Duodenal mucosa (tissue), 2 donors: ENCODE measurements around the gene DLG2.

Experiments used
- H3K27ac ChIP-seq: one replicate; pipeline ENCODE4 v1.7.0; 2013; ENCODE audit warnings: low read depth, low read length
- H3K27me3 ChIP-seq, 2 donors: one replicate each; pipeline ENCODE4 v1.7.0; 2013; ENCODE audit warnings: low read length in 2 of 2, control low read depth in 1 of 2; ENCODE audit not compliant: insufficient read depth in 2 of 2, control insufficient read depth in 1 of 2
- H3K36me3 ChIP-seq, 2 donors: one replicate each; pipeline ENCODE4 v1.7.0; 2013; ENCODE audit warnings: low read length in 2 of 2, control low read depth in 1 of 2; ENCODE audit not compliant: insufficient read depth in 2 of 2, control insufficient read depth in 1 of 2
- H3K4me1 ChIP-seq, 2 donors: one replicate each; pipeline ENCODE4 v1.7.0; 2013; ENCODE audit warnings: low read length in 2 of 2, control low read depth in 1 of 2; ENCODE audit not compliant: insufficient read depth in 2 of 2, control insufficient read depth in 1 of 2
- H3K4me3 ChIP-seq, 2 donors: one replicate each; pipeline ENCODE4 v1.7.0; 2013; ENCODE audit warnings: low read length in 2 of 2, low read depth in 1 of 2
- H3K9ac ChIP-seq, 2 donors: one replicate each; pipeline ENCODE4 v1.7.0; 2013; ENCODE audit warnings: low read length in 2 of 2, low read depth in 1 of 2
- H3K9me3 ChIP-seq, 2 donors: one replicate each; pipeline ENCODE4 v1.7.0; 2013; ENCODE audit warnings: low read length in 2 of 2, control low read depth in 1 of 2; ENCODE audit not compliant: control insufficient read depth in 1 of 2

Gene DLG2

GRCh38 chr11:83617671-83618070 lies 2009.5 kb downstream of the DLG2 start:
- H3K27ac ChIP-seq = no peak overlapping the region
- no peaks in the 10 kb centered on the region for H3K36me3 ChIP-seq
- H3K4me3 ChIP-seq = no peak overlapping the region
- H3K9ac ChIP-seq = no peak overlapping the region
- H3K4me1 ChIP-seq = no peaks in the 10 kb centered on the region
- no peaks in the 10 kb centered on the region for H3K9me3 ChIP-seq
- no peaks in the 10 kb centered on the region for H3K27me3 ChIP-seq

GRCh38 chr11:83613767-83614121 lies 2013.4 kb downstream of the DLG2 start:
- no peaks in the 10 kb centered on the region for H3K36me3 ChIP-seq
- no peaks in the 10 kb centered on the region for H3K9me3 ChIP-seq
- no peak overlapping the region for H3K4me3 ChIP-seq
- H3K9ac ChIP-seq = no peak overlapping the region
- no peaks in the 10 kb centered on the region for H3K4me1 ChIP-seq
- H3K27ac ChIP-seq = no peak overlapping the region
- H3K27me3 ChIP-seq = no peaks in the 10 kb centered on the region

GRCh38 chr11:83612891-83613766 lies 2014.0 kb downstream of the DLG2 start:
- Histone ChIP-seq H3K4me3 (no peak overlapping the region), H3K27ac (no peak overlapping the region), H3K27me3 (no peaks in the 10 kb centered on the region), H3K4me1 (no peaks in the 10 kb centered on the region), H3K36me3 (no peaks in the 10 kb centered on the region), H3K9me3 (no peaks in the 10 kb centered on the region), H3K9ac (no peak overlapping the region)

- Histone ChIP-seq H3K4me3 (no peak overlapping the region), H3K9ac (no peak overlapping the region), H3K36me3 (no peaks in the 10 kb centered on the region), H3K27ac (no peak overlapping the region), H3K27me3 (no peaks in the 10 kb centered on the region), H3K4me1 (no peaks in the 10 kb centered on the region), H3K9me3 (no peaks in the 10 kb centered on the region)
These were observed 2015.5 kb downstream of the DLG2 start for GRCh38 chr11:83611600-83611999.

GRCh38 chr11:83611031-83611430 lies 2016.1 kb downstream of the DLG2 start:
- no peak overlapping the region for H3K27ac ChIP-seq

GRCh38 chr11:83609191-83609590 lies 2018.0 kb downstream of the DLG2 start:
- no peaks in the 10 kb centered on the region for H3K27me3 ChIP-seq
- no peak overlapping the region for H3K9ac ChIP-seq
- no peaks in the 10 kb centered on the region for H3K36me3 ChIP-seq
- H3K9me3 ChIP-seq = no peaks in the 10 kb centered on the region
- no peak overlapping the region for H3K4me3 ChIP-seq
- no peaks in the 10 kb centered on the region for H3K4me1 ChIP-seq
- no peak overlapping the region for H3K27ac ChIP-seq

More at GRCh38 chr11:83611031-83611430, 2016.1 kb downstream of the DLG2 start:
- no peaks in the 10 kb centered on the region for H3K36me3 ChIP-seq
- H3K4me3 ChIP-seq = no peak overlapping the region
- H3K4me1 ChIP-seq = no peaks in the 10 kb centered on the region
- H3K9me3 ChIP-seq = no peaks in the 10 kb centered on the region
- H3K27me3 ChIP-seq = no peaks in the 10 kb centered on the region
- H3K9ac ChIP-seq = no peak overlapping the region

GRCh38 chr11:83608571-83608970 lies 2018.6 kb downstream of the DLG2 start:
- H3K36me3 ChIP-seq = no peaks in the 10 kb centered on the region
- H3K27ac ChIP-seq = no peak overlapping the region
- no peaks in the 10 kb centered on the region for H3K9me3 ChIP-seq
- no peaks in the 10 kb centered on the region for H3K4me1 ChIP-seq
- no peak overlapping the region for H3K4me3 ChIP-seq
- no peak overlapping the region for H3K9ac ChIP-seq
- no peaks in the 10 kb centered on the region for H3K27me3 ChIP-seq

GRCh38 chr11:83601914-83602527 lies 2025.1 kb downstream of the DLG2 start:
- no peaks in the 10 kb centered on the region for H3K4me1 ChIP-seq
- no peaks in the 10 kb centered on the region for H3K9me3 ChIP-seq
- H3K9ac ChIP-seq = no peak overlapping the region
- H3K36me3 ChIP-seq = no peaks in the 10 kb centered on the region
- no peaks in the 10 kb centered on the region for H3K27me3 ChIP-seq
- H3K27ac ChIP-seq = no peak overlapping the region
- no peak overlapping the region for H3K4me3 ChIP-seq

GRCh38 chr11:83601201-83601913 lies 2025.8 kb downstream of the DLG2 start:
- Histone ChIP-seq H3K4me1 (no peaks in the 10 kb centered on the region), H3K36me3 (no peaks in the 10 kb centered on the region), H3K4me3 (no peak overlapping the region), H3K27ac (no peak overlapping the region), H3K27me3 (no peaks in the 10 kb centered on the region), H3K9me3 (no peaks in the 10 kb centered on the region), H3K9ac (no peak overlapping the region)

- Histone ChIP-seq H3K4me1 (no peaks in the 10 kb centered on the region), H3K9ac (no peak overlapping the region), H3K27me3 (no peaks in the 10 kb centered on the region), H3K27ac (no peak overlapping the region), H3K36me3 (no peaks in the 10 kb centered on the region), H3K4me3 (no peak overlapping the region), H3K9me3 (no peaks in the 10 kb centered on the region)
These were observed 2026.5 kb downstream of the DLG2 start for GRCh38 chr11:83600661-83601060.
